Gastrocnemius medialis (tissue), 4 donors: ENCODE data around the gene ZNF473. TPM values are rescaled to one million over a fixed set of nuclear protein-coding genes. Genes with fewer than 3 reads are reported as not detected.

Experiments used
- ATAC-seq, 2 donors: fragments of 150-250 bp; one replicate each; pipeline ENCODE4 v1.9.1; 2016
- DNase-seq, 2 donors: peaks; one replicate each; pipeline ENCODE4 v3.0.0-alpha.2; 2019
- H3K27ac ChIP-seq, 4 donors: fragments of 200-600 bp; sonication (generic); 1 replicate in 1 of 4; 2 replicates in 3 of 4; pipeline ENCODE4 v1.5.1; 2016 to 2018; ENCODE audit warnings: mild to moderate bottlenecking in 2 of 4, moderate library complexity in 1 of 4
- H3K27me3 ChIP-seq, 3 donors: fragments of 200-600 bp; sonication (generic) in 2 of 3; 1 replicate in 1 of 3; 2 replicates in 2 of 3; pipeline versions ENCODE4 v1.5.1 to v1.6.0; 2016 to 2019; ENCODE audit warnings: mild to moderate bottlenecking in 1 of 3, moderate library complexity in 1 of 3
- H3K36me3 ChIP-seq, 2 donors: fragments of 200-600 bp; sonication (generic) in 1 of 2; one replicate each; pipeline ENCODE4 v1.5.1; 2017 to 2018
- H3K4me1 ChIP-seq, 2 donors: fragments of 200-600 bp; sonication (generic) in 1 of 2; one replicate each; pipeline ENCODE4 v1.5.1; 2016 to 2017; ENCODE audit warnings: mild to moderate bottlenecking in 2 of 2
- H3K4me3 ChIP-seq, 4 donors: fragments of 200-600 bp; sonication (generic) in 3 of 4; 1 replicate in 1 of 4; 2 replicates in 3 of 4; pipeline ENCODE4 v1.5.1; 2016 to 2019; ENCODE audit warnings: mild to moderate bottlenecking in 2 of 4
- H3K9me3 ChIP-seq, 3 donors: fragments of 200-600 bp; sonication (generic) in 2 of 3; 1 replicate in 1 of 3; 2 replicates in 2 of 3; pipeline ENCODE4 v1.5.1; 2016 to 2019
- POLR2A ChIP-seq, 2 donors: fragments of 450-650 bp; IDR thresholded peaks; one replicate each; pipeline ENCODE4 v1.6.1; 2017; ENCODE audit warnings: antibody characterized with exemption in 2 of 2, mild to moderate bottlenecking in 2 of 2, moderate library complexity in 2 of 2
- in situ Hi-C, 4 donors: fragments of 200-750 bp; cut with MboI; loops; one replicate each; pipeline versions ENCODE4 v1.15.0 to v1.8.0; 2017; ENCODE audit warnings: low sequenced_read_pairs in 4 of 4
- intact Hi-C: fragments of 100-400 bp; cut with DNase I; formaldehyde crosslinking; loops from one replicate; pipeline ENCODE4 v1.15.1; 2023; ENCODE audit warnings: low total_unique reads
- total RNA-seq, 4 donors: library from RNA; depleted of rRNA; stranded (reverse); fragments of >200 nt; gene quantifications; one replicate each; pipeline versions ENCODE4 v1.1.0 to v1.2.3, GENCODE V29; 2016
- TF ChIP-seq, protein P1 (sequence below), 5 experiments: fragments of 450-650 bp in 3 of 5; fragments of 200-600 bp in 2 of 5; sonication (generic) in 2 of 5; IDR thresholded peaks in 4 of 5; conservative IDR thresholded peaks in 1 of 5; 1 replicate in 4 of 5; 2 replicates in 1 of 5; pipeline ENCODE4 v1.5.1; 2016 to 2019; ENCODE audit warnings: antibody characterized with exemption in 5 of 5, mild to moderate bottlenecking in 3 of 5, moderate library complexity in 3 of 5

ZNF473 gene
- total RNA-seq, 4 donors from 2014 or later: 4.6 to 12.2 (median 10.1) TPM

DNA sequence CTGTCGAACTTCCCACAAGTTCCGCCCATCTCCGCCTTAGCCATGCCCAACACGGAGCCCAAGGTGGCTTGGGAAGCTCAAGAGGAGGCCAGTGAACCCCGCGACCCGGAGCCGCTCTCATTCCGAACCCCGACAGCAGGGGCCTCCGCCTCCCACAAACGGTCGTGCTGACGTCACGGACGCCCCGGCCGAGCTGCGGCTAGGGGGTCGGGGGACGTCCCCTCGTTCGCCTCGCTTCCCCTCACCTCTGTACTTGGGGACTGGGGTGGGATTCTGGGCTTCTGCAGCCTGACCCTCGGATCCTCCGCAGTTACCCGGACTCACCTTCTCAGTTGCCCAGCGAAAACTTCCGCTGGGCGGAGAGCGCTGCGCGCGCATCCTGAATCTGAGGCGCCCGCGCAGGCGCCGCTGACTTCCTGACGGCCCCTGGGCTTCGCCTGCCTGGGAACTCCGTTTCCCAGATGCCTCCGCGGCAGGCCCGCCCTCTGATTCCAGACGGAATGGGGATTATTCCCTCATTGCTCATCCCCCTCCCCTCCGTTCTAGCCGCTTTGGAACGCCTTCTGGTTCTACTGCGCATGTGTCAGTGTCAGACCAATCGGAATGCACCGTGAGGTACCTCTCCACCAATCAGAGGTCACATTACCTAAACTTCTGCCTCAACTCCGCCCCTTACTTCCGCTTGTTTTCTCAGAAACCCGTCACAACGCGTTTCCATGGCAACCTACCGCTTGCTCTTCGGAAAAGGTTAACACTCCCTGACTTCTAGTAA is 597 bp upstream of the ZNF473 start, which contains the start of gene VRK3:
Gene VRK3 (minus strand): TSS at position 351 of the 772 bp plus-strand sequence. CDS start 9,210 bp downstream, outside the sequence.
- peak; percentile 99 for DNase-seq
- intact Hi-C loops (loop anchor here (1.0 to 5.0 kb wide), 7 partner anchors 20 to 1342 kb away; partner anchors contain the start of genes ALDH16A1, ATF5, CLDND2 and ETFB), in situ Hi-C loops (no loop called here)
- peak within 1 kb of the TSS; percentile 93 to 99 (median 96) for H3K4me3 ChIP-seq
- peaks cover 24 to 27% of the 10 kb centered on the region in 2 donors for H3K4me1 ChIP-seq
- peaks cover 0 to 3% of the 10 kb centered on the region in 2 donors for H3K36me3 ChIP-seq
- peak; percentile 99 for ATAC-seq
- H3K27me3 ChIP-seq: no peaks in the 10 kb centered on the region
- peak within 1 kb of the TSS; percentile 90 to 98 (median 94) for H3K27ac ChIP-seq
- peak; percentile 56 to 77 for TF ChIP-seq POLR2A (IDR thresholded peaks at IDR 0.05)
- TF ChIP-seq, protein P1, sequence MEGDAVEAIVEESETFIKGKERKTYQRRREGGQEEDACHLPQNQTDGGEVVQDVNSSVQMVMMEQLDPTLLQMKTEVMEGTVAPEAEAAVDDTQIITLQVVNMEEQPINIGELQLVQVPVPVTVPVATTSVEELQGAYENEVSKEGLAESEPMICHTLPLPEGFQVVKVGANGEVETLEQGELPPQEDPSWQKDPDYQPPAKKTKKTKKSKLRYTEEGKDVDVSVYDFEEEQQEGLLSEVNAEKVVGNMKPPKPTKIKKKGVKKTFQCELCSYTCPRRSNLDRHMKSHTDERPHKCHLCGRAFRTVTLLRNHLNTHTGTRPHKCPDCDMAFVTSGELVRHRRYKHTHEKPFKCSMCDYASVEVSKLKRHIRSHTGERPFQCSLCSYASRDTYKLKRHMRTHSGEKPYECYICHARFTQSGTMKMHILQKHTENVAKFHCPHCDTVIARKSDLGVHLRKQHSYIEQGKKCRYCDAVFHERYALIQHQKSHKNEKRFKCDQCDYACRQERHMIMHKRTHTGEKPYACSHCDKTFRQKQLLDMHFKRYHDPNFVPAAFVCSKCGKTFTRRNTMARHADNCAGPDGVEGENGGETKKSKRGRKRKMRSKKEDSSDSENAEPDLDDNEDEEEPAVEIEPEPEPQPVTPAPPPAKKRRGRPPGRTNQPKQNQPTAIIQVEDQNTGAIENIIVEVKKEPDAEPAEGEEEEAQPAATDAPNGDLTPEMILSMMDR (IDR thresholded peaks at IDR 0.05 in 4 of 5, conservative IDR thresholded peaks at IDR 0.05 in 1 of 5): no peak
- H3K9me3 ChIP-seq: no peaks in the 10 kb centered on the region

GRCh38 chr19:50026550-50026906 is 723 bp downstream of the ZNF473 start:
- H3K27ac ChIP-seq: peak overlapping the region in 1 of 4 donors; percentile 90
- DNase-seq (no peak), ATAC-seq (no peak)
- peak overlapping the region; percentile 76 to 99 (median 90) for H3K4me3 ChIP-seq
- no peaks in the 10 kb centered on the region for H3K9me3 ChIP-seq
- intact Hi-C loops: loop anchor here (5.0 kb wide), 4 partner anchors 349 to 1341 kb away; partner anchors contain the start of genes ALDH16A1, CLDND2, ETFB and PIH1D1
- H3K36me3 ChIP-seq: peaks cover 0 to 11% of the 10 kb centered on the region in 2 donors
- H3K27me3 ChIP-seq: no peaks in the 10 kb centered on the region
- H3K4me1 ChIP-seq: peaks cover 24 to 27% of the 10 kb centered on the region in 2 donors
- in situ Hi-C loops: no loop called here
- TF ChIP-seq, protein P1 (IDR thresholded peaks at IDR 0.05 in 4 of 5, conservative IDR thresholded peaks at IDR 0.05 in 1 of 5): no peak
- TF ChIP-seq POLR2A (IDR thresholded peaks at IDR 0.05): no peak

DNA sequence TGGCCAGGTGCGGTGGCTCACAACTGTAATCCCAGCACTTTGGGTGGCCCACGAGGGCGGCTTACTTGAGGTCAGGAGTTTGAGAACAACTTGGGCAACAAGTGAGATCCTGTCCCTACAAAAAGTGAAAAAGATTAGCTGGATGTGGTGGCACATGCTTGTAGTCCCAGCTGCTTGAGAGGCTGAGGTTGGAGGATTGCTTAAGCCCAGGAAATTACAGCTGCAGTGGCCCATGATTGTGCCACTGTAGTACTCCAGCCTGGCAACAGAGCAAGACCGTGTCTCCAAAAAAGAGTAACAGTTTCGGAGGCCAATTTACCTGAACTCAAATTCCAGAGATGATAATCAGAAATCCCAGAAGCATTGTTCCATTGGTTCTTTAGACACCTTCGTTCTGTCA is 4.4 kb downstream of the ZNF473 start:
- peaks cover 0 to 45% of the 10 kb centered on the region in 2 donors for H3K36me3 ChIP-seq
- H3K9me3 ChIP-seq: no peaks in the 10 kb centered on the region
- no peak overlapping the region for H3K4me3 ChIP-seq
- H3K27ac ChIP-seq: no peak overlapping the region
- no peaks in the 10 kb centered on the region for H3K27me3 ChIP-seq
- in situ Hi-C loops (no loop called here), intact Hi-C loops (no loop called here)
- TF ChIP-seq, protein P1 (IDR thresholded peaks at IDR 0.05 in 4 of 5, conservative IDR thresholded peaks at IDR 0.05 in 1 of 5): no peak
- TF ChIP-seq POLR2A (IDR thresholded peaks at IDR 0.05): no peak
- ATAC-seq: no peak
- H3K4me1 ChIP-seq: peaks cover 11 to 12% of the 10 kb centered on the region in 2 donors
- no peak for DNase-seq

- intact Hi-C loops: no loop called here
- in situ Hi-C loops: no loop called here
Measured at GRCh38 chr19:50030937-50031336, 5.1 kb downstream of the ZNF473 start.

More at GRCh38 chr19:50030937-50031336, 5.1 kb downstream of the ZNF473 start:
- H3K4me3 ChIP-seq: no peak overlapping the region
- ATAC-seq (no peak), DNase-seq (no peak)
- H3K27ac ChIP-seq: no peak overlapping the region
- no peaks in the 10 kb centered on the region for H3K9me3 ChIP-seq
- peaks cover 0 to 51% of the 10 kb centered on the region in 2 donors for H3K36me3 ChIP-seq
- H3K27me3 ChIP-seq: no peaks in the 10 kb centered on the region
- peaks cover 11 to 12% of the 10 kb centered on the region in 2 donors for H3K4me1 ChIP-seq
- TF ChIP-seq, protein P1 (IDR thresholded peaks at IDR 0.05 in 4 of 5, conservative IDR thresholded peaks at IDR 0.05 in 1 of 5): no peak
